GM21723 (cell line): ENCODE measurements around the gene TGFB2.

ENCODE experiments used
- ATAC-seq: cut with Tn5 transposase; IDR thresholded peaks from one replicate; pipeline ENCODE4 v1.9.1; 2021; ENCODE audit warnings: mild to moderate bottlenecking, moderate library complexity; ENCODE audit not compliant: unreplicated experiment

Gene TGFB2

DNA sequence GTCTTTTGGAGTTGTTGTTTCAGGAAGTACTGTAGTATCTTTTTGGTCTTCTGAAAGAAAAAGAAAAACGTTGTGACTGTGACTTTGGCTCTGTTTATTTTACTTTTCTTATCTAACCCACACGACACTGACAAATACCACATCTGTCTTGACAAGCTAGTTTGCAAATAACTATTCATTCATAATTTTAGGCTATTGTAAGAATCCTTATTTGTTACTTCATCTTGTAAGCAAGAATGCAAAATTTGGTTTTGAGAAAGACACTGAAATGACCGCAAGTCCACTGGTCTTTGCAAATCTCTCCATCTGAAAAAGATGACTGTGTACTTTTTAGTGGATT lies 12.7 kb downstream of the TGFB2 start:
- ATAC-seq, result no peak

DNA sequence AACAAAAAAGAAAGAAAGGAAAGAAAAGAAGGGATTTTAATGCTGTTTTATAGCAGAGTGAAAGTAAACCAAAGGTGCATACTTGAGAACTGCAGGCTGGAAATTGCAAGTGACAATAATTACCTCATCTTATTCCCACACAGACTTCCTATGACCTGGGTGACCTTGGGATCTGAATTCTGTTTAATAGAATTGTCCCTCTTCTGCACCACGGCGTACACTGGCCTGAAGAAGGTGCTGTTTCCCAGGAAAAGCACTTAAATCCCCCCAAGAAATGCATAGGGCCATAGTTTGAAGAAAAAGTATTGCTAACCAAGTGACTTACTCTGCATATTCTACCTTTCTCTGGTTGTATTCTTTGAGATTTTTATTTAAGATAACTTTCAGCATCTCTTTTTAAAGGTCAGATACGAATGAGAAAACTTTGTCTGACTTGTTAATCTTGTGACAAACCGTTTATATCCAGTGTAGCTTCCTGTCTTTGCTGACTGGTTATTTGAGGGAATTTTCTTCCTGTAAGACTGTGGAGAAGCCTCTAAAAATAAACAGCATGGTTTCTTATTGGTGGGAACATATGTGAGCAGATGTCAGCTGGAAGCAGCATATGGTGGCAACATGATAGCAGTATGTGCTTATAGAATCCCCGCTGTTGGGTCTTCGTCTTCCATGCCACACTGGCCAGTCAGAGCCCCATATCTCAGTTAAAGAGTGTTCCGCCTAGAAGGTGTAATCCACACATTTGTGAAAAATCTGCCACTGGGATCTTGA lies 16.3 kb downstream of the TGFB2 start:
- ATAC-seq, result no peak

GRCh38 chr1:218362418-218363076 lies 17.4 kb downstream of the TGFB2 start:
- no peak for ATAC-seq

DNA sequence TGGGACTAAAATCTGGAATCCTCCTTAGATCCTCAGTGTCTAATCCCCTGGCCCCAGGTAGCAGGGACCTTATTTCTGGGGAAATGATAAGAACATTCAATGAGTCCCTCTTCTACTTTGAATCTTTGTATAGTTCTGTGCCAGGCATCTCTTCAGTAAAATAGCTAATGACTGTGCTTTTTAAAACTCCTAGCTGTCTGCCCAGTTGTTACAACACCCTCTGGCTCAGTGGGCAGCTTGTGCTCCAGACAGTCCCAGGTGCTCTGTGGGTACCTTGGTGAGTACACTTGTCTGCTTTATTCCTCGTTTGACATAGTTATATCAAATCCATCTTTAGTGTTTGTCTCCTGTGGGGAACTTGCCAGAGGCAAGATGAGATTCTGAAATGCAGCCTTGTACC lies 18.0 kb downstream of the TGFB2 start:
- ATAC-seq, result no peak

DNA sequence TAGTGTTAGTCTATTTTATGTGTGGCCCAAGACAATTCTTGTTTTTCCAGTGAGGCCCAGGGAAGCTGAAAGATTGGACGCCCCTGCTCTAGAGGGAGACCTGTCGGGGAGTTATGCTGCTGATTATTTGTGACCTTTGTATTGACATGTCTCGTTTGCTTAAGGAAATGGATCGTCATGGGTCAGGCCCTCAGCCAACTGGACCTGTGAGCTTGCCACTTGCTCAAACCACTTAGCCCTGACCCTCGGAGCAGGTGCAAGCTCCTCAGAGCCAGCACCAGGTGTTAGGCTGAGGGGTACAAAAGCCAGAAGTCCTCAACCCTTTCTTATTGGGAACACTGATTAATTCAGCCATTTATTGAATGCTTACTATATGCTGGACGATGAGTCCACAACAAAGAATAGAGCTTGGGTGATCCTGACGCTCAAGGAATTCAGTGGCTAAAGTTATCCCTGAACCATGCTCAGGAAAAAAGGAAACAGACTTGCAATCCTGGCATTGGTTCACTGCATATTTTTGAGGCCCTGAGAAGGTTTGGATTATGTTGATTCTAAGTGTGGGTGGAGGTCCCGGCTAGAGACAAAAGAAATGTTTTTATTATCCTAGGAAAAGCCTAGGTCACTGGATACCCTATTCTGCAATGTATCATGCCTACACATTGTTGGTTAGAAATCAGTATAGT lies 19.0 kb downstream of the TGFB2 start:
- no peak for ATAC-seq

- ATAC-seq, result no peak
Measured at GRCh38 chr1:218365226-218365999, 20.3 kb downstream of the TGFB2 start.

DNA sequence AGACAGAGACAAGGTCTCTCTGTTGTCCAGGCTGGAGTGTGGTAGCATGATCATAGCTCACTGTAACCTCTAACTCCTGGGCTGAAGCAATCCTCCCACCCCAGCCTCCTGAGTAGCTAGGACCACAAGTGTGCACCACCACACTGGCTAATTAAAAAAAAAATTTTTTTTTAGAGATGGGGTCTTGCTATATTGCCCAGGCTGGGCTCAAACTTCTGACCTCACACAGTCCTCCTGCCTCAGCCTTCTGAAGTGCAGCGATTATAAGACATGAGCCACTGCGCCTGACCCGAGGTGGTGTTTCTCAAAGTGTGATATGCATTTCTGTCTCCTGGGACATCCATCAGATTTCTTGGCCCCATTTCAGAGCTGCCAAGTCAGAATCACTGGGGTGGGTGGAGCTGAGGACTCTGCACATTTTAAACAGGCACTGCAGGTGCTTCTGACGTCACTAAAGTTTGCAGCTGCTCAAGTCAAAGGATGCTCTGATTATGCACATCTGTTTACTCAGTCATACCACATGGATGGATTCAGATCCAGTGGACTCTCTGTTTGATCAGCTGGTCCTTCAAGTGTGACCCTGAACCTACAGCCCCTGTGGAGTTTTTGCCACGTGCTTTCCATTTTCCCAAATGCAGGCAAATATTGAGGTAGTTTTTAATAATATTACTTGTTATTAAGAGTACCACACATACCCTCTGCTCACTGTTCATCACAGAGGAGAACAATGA lies 21.4 kb downstream of the TGFB2 start:
- ATAC-seq, result no peak

- ATAC-seq, result no peak
Measured at GRCh38 chr1:218367118-218367517, 22.0 kb downstream of the TGFB2 start.

GRCh38 chr1:218368686-218369085 lies 23.6 kb downstream of the TGFB2 start:
- no peak for ATAC-seq

GRCh38 chr1:218369688-218370511 lies 24.8 kb downstream of the TGFB2 start:
- no peak for ATAC-seq

DNA sequence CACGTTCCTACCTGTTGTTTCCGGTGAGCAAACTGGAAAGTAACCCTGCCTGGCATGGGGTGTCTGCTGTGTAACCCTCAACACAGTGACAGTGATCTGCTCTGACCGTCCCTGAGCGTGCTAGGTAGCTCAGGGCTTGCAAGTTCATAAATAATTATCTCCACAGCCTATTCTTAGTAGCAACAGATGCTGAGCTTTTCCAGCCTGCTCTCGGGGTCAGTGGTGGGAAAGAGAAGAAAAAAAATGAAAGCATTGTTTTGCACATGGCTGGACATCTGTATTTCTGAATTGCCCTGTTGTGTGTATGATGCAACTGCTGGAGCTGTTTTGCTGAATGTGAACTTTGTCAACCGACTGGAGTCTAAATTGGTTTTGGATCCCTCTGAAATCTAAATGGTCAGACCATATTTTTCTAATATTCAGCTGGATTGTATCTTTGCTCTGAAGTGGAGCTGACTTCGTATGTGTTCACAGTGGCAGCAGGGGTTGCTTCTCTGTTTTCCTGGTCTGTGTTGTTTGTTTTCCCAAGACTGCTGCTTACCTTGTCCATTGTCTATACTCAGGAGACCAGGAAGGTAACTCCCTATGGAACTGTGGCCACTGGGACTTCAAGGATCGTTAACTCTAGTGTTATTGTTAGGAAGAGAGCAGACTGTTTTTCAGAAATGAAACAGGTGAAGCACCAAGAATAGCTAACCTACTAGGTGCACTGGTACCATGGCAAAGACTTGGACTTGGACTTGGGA lies 27.0 kb downstream of the TGFB2 start:
- no peak for ATAC-seq

GRCh38 chr1:218374401-218375353 lies 29.5 kb downstream of the TGFB2 start:
- ATAC-seq, result no peak

GRCh38 chr1:218376722-218377121 lies 31.6 kb downstream of the TGFB2 start:
- ATAC-seq, result peak; percentile 19

DNA sequence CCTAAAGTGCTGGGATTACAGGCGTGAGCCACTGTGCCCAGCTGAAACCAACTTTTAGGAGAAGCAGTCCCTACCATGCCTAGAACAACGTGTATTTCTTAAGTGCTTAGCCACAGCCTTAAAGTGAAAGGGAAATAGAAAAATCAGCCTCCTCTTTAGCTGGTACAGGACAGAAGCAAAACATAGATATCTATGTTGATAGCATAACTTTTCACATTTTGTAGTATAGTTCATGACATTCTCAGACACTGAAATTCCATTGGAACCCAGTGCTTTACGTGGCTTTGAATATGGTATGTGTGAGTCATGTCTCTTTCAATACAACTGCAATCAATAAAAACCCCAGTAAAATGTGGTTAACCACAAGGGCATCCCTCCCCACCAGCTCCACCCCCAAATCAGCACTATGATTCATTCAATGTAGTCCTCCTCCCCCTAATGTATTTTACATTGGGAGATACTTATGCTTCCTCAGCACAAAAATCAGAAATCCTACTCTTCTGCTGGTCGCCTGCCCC lies 32.1 kb downstream of the TGFB2 start:
- peak; percentile 71 for ATAC-seq

- no peak for ATAC-seq
Measured at GRCh38 chr1:218380125-218380977, 35.2 kb downstream of the TGFB2 start.

DNA sequence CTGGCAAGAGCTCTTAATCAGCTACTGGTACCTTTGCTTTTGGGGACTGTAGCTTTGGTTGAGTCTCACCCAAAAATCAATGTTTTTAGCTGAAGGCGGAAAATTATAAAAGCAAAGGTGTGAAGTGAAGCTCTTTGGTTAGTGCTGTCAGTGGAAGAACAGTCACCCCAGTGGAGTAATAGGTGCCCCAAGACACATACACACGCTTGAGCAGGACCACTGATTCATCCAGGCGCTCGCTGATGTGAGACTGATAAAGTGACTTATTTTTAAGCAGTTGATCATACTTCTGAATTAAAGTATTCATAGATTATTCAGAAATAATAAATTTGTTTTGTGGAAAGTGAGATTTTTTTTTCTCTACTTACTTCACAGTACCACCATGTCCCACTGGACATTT lies 37.1 kb downstream of the TGFB2 start:
- no peak for ATAC-seq

DNA sequence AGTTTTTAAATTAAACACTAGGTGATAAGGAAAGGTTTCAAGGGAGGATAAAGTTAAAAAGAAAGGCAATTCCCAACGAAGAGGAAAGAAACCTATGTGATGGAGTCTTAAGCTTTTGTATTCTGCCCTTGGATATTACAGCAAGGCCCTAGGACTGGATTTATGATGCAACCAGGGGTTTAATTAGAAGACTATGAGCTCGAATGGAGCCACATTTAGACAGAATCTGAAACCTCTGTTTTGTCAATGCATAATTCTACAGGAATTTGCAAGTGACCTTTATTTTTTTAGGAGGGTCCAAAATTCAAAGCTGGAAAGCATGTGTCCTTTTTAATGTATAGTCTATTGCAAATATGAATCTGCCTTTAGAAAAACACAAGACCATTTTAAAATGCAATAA lies 37.9 kb downstream of the TGFB2 start:
- no peak for ATAC-seq
